NCI-H1105 (cell line): Measurements from ENCODE around the gene DYNLT2.

ENCODE experiments used
- DNase-seq: peaks from one replicate; lab custom pipeline; 2025; lab: John Stamatoyannopoulos, UW

The DYNLT2 gene

GRCh38 chr6:169738204-169738975, 13.0 kb downstream of the DYNLT2 start:
- peak; percentile 48 for DNase-seq

DNA sequence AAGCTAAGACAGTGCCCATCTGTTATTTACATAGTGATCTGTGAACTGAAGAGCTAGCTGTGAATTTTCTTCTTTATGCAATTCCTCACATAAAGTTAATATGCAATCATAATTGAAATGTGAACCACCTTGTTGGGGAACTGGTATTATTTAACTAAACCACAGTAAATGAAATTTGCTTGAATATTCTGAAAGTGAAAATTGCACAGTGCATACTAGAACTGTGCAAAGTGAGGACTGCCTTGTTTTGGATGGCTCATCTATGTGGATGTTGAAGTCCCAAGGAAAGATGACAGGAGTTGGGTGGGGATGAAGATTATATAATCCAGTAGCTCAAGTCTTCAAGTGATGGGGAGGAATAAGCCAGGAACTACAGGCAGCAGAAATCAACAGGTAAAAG, 21.4 kb downstream of the DYNLT2 start:
- DNase-seq = no peak

- DNase-seq = no peak
Measured at GRCh38 chr6:169726963-169727362, 24.4 kb downstream of the DYNLT2 start.

DNA sequence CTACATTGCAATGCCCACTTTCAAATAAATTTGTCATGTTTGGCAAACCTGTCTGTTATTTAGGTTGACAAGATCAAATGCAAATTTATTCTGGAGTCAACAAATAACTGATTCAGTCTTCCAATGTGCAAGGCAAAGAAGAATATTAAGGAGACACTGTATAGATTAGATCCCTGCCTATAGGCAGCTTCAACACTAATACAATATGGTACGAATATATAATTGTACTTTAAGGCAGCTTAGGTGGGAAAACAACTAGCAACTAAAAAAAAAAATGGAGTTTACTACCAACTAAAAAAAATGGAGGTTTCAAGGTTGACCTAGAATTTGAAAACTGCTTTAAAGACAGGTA, 25.3 kb downstream of the DYNLT2 start:
- DNase-seq = no peak

- no peak for DNase-seq
Measured at GRCh38 chr6:169725125-169726048, 26.0 kb downstream of the DYNLT2 start.

GRCh38 chr6:169724494-169725124, 26.8 kb downstream of the DYNLT2 start, which contains the start of gene PHF10:
PHF10 (minus strand) TSS chr6:169724500; CDS start chr6:169723931, 569 bp downstream.
- peak; percentile 88 for DNase-seq

DNA sequence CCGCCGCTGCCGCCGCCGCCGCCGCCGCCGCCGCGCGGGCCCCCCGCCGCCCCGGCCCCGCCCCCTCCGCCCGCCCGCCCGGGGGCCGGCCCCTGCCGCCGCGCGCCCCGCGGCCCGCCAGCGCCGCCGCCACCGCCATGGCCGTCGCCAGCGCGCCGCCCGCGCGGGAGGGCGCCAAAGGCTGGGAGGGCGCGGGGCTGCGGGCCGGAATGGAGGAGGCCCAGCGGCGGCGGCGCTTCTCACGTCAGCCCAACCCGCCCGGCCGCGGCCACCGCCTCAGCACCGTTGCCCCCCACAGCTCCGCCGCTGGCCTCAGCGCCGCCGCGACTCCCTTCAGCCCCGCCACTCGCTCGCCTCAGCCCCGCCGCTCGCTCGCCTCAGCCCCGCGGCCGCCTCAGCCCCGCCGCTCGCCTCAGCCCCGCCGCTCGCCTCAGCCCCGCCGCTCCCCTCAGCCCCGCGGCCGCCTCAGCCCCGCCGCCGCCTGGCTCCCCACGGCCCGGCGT, 27.3 kb downstream of the DYNLT2 start:
- DNase-seq = peak; percentile 64

- peak; percentile 67 for DNase-seq
Measured at GRCh38 chr6:169723200-169723909, 28.0 kb downstream of the DYNLT2 start.

- DNase-seq = peak; percentile 24
Measured at GRCh38 chr6:169722362-169723199, 28.8 kb downstream of the DYNLT2 start.

DNA sequence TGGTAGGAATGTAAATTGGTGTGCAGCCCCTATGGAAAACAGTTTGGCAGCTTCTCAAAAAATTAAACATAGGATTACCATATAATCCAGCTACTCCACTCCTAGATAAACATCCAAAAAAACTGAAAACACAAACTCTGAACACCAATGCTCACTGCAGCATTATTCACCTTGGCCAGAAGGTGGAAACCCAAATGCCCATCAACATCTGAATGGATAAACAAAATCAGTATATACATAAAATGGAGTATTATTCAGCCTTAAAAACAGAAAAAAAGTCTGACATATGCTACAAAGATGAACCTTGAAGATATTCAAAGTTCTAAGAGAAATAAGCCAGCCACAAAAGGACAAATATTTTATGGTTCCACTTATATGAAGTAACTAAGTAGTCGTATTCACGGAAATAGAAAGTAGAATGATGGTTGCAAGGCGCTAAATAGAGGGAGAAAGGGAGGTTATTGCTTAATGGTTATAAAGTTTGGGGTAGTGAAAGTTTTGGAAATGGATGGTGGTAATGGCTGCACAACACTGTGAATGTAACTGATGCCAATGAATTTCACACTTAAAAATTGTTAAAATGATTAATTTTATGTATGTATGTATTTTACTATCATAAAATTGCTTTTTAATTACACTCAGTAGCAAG, 31.0 kb downstream of the DYNLT2 start:
- no peak for DNase-seq

GRCh38 chr6:169719117-169719516, 32.3 kb downstream of the DYNLT2 start:
- no peak for DNase-seq

- DNase-seq = no peak
Measured at GRCh38 chr6:169714595-169714994, 36.8 kb downstream of the DYNLT2 start.

- DNase-seq = no peak
Measured at GRCh38 chr6:169714178-169714577, 37.2 kb downstream of the DYNLT2 start.

DNA sequence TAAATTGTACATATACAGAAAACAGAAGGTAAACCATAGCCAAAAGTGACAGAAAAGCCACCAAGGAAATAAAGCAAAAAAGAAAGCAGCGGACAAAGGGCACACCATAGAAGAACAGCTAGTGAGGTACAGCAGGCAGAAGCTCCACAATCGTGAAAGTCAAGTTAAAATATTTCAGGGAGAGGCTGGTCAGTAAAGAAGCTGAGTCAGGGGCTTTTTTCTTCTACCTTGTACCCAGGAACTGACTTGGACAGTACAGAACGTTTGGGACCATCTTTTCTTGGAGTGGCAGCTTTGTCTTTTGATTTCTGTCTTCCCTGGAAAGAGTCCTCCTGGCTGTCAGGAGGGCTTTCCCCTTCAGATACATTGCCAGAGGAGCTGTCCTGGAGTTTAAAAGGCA, 41.4 kb downstream of the DYNLT2 start:
- no peak for DNase-seq

DNA sequence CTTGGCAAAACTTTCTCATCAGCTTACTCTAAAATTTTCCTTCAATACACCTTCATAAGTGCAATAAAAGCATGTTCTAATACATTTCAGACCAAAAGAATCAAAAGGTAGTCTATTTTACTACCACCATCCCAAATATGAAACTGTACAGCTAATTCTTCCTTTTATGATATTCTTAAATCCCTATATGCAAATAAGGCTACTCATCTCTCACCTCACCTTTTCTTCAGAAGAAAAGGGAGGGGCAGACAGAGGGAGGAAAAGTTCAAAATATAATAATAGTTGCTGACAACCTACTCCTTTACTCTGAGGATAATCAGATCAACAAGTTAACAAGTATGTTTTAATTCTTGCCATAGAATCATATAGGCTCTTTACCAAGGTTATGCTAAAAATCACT, 42.1 kb downstream of the DYNLT2 start:
- no peak for DNase-seq

DNA sequence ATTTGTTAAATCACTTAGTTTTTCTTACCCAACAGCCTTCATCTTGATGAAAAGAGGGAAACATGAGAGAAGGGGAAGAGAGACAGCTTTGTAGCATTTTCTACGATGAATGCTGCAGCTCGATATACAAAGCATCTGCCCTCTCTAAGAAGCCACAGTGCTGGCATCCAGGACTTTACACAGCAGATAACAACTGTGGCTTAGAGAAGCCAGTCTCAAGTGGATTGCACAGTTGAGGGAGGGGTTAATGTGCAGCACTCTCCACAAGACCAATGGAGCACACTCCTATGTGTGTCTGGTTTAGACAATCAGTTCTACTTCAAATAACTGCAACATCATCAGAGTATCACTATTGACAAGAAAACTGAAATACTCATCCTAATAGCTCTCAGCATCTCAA, 43.6 kb downstream of the DYNLT2 start:
- DNase-seq = no peak

- no peak for DNase-seq
Measured at GRCh38 chr6:169702840-169703246, 48.5 kb downstream of the DYNLT2 start.

DNA sequence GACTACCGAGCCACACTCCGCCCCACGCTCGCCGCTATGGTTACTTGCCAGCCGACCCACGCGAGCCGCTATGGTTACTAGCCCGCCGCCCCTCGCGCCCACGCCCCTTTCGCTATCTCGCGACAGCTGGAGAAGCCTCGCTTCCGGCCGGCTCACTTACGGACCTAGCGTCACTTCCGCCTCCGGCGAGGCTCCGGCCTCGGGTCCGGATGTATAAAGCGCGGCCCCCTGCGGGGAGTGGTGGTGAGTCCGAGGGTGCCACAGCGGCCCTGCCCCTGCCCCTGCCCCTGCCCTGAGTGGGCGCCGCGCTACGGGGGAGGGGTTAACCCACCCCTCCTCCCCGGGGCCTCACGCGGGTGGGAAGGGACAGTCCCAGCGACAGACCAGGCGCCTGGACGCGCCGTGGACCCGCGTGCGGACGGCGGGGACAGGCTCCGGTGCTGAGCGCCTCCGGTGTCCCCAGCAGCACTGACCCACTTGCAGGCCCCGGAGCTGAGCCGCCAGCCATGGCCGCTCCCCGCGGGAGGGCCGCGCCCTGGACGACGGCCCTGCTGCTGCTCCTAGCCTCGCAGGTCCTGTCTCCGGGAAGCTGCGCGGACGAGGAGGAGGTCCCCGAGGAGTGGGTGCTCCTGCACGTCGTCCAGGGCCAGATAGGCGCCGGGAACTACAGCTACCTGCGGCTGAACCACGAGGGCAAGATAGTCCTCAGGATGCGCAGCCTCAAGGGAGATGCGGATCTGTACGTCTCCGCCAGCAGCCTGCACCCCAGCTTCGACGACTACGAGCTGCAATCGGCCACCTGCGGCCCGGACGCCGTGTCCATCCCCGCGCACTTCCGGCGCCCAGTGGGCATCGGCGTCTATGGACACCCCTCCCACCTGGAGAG, 49.2 kb downstream of the DYNLT2 start, which contains the start of the genes C6orf120 and WDR27:
Gene C6orf120, plus strand, starts transcription at position 173 of the 886 bp plus-strand sequence. Its CDS starts 334 bp downstream, at position 507.
Gene WDR27, minus strand, starts transcription at position 76 of the 886 bp plus-strand sequence. CDS start 13,024 bp downstream, outside the sequence.
- peak; percentile 99 for DNase-seq
